H1 (cell line): ENCODE measurements around the gene GRAMD1B. TPM values are rescaled to one million over a fixed set of nuclear protein-coding genes. Genes with fewer than 3 reads are reported as not detected.

ENCODE experiments used
- CBX5 ChIP-seq: fragments of 300-800, 300-1000 bp; sonication (generic); IDR thresholded peaks from 2 replicates; pipeline ENCODE4 v1.7.1; 2016; ENCODE audit warnings: antibody characterized with exemption, low read length, low read depth
- CEBPB ChIP-seq: IDR thresholded peaks from 2 replicates; pipeline ENCODE4 v1.6.1; 2012; ENCODE audit warnings: low read depth, low read length
- E2F6 ChIP-seq: IDR thresholded peaks from 2 replicates; pipeline ENCODE4 v1.6.1; 2012; ENCODE audit warnings: inconsistent platforms
- EZH2 ChIP-seq: fragments of 200-600 bp; sonication (generic); IDR thresholded peaks from 2 replicates; pipeline ENCODE4 v1.7.1; 2012; ENCODE audit warnings: low read depth, mild to moderate bottlenecking, moderate library complexity, low read length, inconsistent platforms; ENCODE audit not compliant: severe bottlenecking
- GABPA ChIP-seq: IDR thresholded peaks from 2 replicates; pipeline ENCODE4 v1.6.1; 2011; ENCODE audit warnings: mild to moderate bottlenecking, low read length, moderate library complexity, borderline replicate concordance; ENCODE audit not compliant: insufficient read depth
- RAD21 ChIP-seq, 2 experiments: IDR thresholded peaks in 1 of 2; conservative IDR thresholded peaks in 1 of 2; 2 replicates each; pipeline ENCODE4 v1.6.1; 2011; ENCODE audit warnings: low read depth in 2 of 2, low read length in 2 of 2, improper control_type of control experiment in 1 of 2, inconsistent platforms in 1 of 2, mild to moderate bottlenecking in 1 of 2, moderate library complexity in 1 of 2
- SIRT6 ChIP-seq: IDR thresholded peaks from one replicate; pipeline ENCODE4 v1.7.1; 2012; ENCODE audit warnings: low read length, inconsistent platforms
- SP2 ChIP-seq: IDR thresholded peaks from 2 replicates; pipeline ENCODE4 v1.6.1; 2012; ENCODE audit warnings: mild to moderate bottlenecking, low read length, inconsistent platforms
- polyA plus RNA-seq, 7 experiments: library from polyadenylated mRNA; depleted of rRNA in 3 of 7; stranded (reverse) in 5 of 7; unstranded in 2 of 7; fragments of >200 nt in 5 of 7; fragments of 200-250 nt in 2 of 7; gene quantifications; 1 replicate in 5 of 7; 2 replicates in 1 of 7; 4 replicates in 1 of 7; pipeline versions ENCODE4 v1.2.1 to v1.2.3, GENCODE V29; 2011 to 2013; ENCODE audit warnings: missing spikeins in 2 of 7, mixed read lengths in 2 of 7
- total RNA-seq: library from RNA; stranded (reverse); fragmentation: NEBNext Ultra II Directional; extraction: Animal tissue kit (Norgen Biotek cat#: 25700); gene quantifications from 2 replicates; pipeline ENCODE4 v1.2.1, GENCODE V29; 2021

GRAMD1B gene
- total and polyA plus RNA-seq, 2 of the 8 experiments (the other 6 are each of a cell fraction or from before 2014, with no cell fraction given), result 10.1 to 21.2 TPM

GRCh38 chr11:123482218-123482617 lies 52.1 kb downstream of the GRAMD1B start (continued):
- TF ChIP-seq CBX5 (no peak), SP2 (no peak), EZH2 (no peak), GABPA (no peak), E2F6 (no peak), SIRT6 (no peak), CEBPB (no peak), RAD21 (IDR thresholded peaks at IDR 0.05 in 1 of 2, conservative IDR thresholded peaks at IDR 0.05 in 1 of 2; ENCODE audit: low read depth in 2 of 2, low read length in 2 of 2) (no peak)
